NCI-H345 treated with DMSO at 0.1 percent for 48 hours (cell line): ENCODE data around the gene GPR84.

ENCODE experiments used
- DNase-seq: peaks from one replicate; lab custom pipeline; 2025; ENCODE audit not compliant: unreplicated experiment; lab: John Stamatoyannopoulos, UW

Gene GPR84

DNA sequence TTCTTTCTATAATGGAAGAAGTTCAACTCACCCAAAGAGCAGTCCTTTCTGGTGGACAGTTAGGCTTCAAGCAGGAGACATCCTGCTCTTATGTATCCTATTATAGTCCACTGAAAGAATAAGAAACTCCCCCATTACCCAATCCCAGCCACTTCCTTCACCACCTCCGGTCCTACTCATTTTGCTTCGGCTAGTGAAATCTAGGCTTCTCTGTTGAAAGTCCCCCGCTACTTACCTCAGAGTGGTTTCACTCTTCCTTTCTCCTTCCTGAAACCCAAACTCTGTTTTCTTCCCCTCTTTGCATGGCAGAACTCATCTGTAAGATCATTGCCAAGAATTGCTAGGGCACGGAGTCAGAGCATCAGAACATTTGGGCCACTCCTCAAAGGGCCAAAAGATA lies at the start of gene GPR84:
TSS of gene GPR84 (minus strand) at position 74 of the 400 bp plus-strand sequence. CDS start 635 bp downstream, outside the sequence.
- DNase-seq: no peak

GRCh38 chr12:54413284-54414190 lies 49.3 kb upstream of the GPR84 start:
- no peak for DNase-seq

GRCh38 chr12:54412786-54413185 lies 48.5 kb upstream of the GPR84 start:
- DNase-seq: no peak

- DNase-seq: no peak
These were observed 48.1 kb upstream of the GPR84 start for GRCh38 chr12:54412348-54412747.

DNA sequence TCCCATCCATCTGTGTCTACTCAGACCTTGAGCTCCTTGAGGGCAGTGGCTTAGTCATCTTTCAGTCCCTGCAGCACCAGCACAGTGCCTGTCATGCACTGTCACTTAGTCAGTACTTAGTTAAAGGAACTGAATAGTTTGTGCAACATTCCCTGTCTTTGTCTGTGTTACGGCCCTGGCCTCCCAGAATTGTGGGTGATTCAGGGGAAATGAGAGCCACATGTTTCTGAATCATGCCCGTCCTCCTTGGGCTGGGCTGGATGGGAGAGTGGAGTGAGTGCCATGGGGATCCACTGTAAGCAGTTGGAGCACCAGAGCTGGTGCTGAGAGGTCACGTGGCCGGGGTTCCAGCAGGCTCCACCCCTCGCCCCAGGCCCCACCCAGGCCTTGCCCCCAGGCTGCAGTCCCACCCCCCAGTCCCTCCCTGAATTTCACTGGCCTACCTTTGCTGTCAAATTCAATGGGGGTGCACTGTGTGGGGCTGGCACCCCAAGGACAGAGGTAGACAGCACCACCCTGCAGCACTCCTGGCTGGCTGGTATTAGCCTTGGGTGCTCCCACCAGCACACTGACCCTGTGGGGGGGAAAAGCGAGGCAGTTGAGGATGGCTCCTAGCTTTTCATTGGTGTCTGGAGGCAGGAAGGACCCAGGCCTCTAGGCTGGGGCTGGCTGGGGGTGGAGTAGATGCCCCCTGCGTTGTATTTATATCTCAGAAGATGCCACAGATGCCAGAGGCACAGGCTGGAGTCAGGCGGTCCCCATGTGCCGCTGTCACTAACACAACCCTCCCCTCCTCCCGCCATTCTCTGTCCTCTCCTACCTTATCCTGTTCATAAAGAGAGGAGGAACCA lies 47.3 kb upstream of the GPR84 start:
- no peak for DNase-seq

GRCh38 chr12:54409267-54409666 lies 45.0 kb upstream of the GPR84 start:
- no peak for DNase-seq

- DNase-seq: no peak
These were observed 43.1 kb upstream of the GPR84 start for GRCh38 chr12:54407183-54407905.

GRCh38 chr12:54405573-54405972 lies 41.3 kb upstream of the GPR84 start:
- DNase-seq: no peak

DNA sequence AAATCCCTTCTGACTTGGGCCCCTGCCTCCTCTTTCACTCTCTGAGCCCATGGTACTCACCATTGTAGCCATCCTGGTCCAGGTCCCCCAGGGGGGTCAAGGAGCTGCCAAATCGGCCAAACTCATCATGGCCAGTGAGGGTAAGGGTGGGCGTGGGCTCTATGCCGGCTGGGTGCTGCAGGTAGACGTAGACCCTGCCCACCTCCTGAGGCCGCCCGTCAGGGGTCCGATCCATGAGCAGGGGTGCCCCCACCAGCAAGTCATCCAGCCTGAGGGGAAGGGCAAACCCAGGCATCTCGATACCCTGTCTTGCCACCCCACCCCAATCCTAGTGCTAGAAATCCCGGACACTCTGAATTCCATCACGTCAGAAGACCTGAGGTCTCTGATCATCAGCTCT lies 40.8 kb upstream of the GPR84 start:
- DNase-seq: no peak

DNA sequence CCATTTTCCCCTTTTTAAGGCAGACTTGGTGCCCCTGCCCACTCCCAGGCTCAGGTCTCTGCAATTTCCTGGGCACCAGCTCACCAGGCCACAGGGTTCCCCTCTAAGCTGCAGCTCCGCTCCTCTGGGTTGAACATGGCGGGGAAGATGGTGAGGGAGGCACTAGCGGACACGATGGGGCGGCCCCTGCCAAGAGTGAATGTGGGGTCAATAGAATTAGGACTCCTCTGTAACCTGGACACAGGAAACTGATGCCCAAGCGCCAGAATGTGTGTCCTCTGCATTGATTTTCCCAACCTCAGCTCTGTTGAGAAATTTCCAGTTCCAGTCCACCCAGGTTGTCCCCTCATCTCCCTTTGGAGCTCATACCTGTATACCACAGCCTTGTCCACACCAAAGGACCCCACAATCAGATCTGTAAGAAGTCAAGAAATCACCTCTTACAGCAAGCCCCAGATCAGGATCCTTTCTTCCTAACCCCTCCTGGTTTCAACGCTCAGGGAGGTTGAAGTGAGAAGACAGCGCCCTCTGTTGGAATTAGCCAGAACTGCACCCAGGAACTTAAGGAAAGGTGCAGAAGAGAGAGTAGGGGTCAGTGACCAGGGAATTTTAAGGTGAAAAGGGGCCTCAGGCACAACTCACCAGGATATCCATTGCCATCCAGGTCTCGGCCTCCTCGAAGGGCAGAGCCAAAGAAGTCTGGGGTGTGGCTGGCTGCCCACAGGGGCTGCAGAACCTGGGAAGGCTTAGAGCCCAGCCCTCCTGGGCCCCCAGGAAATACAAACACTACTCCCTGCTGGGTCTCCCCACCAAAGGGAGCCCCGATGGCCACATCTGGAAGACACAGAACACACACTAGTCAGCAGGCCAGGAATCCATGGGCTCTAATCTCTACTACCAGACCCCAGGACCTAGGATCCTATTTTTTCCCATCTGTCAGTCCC lies 40.0 kb upstream of the GPR84 start:
- no peak for DNase-seq

GRCh38 chr12:54401119-54401518 lies 36.8 kb upstream of the GPR84 start:
- DNase-seq: no peak

GRCh38 chr12:54398995-54399793 lies 34.9 kb upstream of the GPR84 start:
- peak; percentile 54 for DNase-seq

DNA sequence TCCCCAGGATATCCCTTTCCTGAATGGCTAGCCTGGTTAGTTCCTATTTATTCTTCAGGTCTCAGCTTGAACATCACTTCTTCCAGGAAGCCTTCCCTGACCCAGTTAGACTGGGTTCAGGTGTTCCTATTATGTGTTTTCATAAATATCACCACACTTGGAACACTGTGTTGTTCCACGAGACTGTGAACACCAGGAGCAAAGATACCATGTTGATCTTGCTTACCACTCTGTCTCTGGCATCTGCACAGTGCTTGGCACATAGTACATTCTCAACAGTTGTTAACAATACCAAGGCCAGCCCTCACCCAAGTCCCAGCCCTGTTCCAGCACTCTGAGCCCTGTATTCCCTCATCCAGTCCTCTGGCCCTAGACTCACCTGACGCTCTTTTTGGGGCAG lies 33.9 kb upstream of the GPR84 start:
- no peak for DNase-seq

DNA sequence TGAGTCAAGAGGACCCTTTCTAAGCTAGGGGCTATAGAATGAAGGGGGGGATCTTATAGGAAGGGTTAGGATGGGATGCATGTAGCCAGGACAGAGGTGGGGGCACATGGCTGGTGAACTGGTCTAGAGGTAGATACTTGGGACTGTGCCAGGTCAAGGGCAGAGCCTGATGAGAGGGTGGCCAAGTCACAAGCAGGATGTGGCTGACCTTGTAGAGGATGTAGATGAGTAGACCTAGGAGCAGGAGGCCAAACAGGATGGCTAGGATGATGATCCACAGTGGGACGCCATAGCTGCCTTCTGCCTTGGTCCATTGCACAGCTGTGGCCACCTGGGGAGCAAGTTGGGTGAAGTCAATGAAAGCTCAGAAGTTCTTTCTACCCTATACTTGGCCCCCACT lies 32.9 kb upstream of the GPR84 start:
- no peak for DNase-seq

DNA sequence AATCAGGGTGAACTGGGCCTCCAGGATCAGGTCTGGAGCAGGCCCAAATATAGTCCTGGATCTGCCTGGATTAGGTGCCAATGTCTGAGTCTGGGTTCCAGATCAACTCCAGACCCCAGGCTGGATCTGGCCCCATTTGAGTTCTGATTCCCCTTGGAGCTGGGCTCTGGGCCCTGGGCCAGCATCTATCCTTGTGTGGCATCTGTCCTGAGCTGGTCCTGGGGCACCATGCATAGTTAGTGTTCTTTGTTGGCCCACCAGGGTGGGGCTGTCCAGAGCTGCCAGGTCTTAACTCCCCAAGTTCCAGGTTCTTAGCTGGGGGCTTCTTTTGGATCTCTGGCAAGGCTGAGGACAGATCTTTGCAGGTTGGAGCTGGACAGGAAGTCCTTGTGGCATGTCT lies 31.3 kb upstream of the GPR84 start:
- DNase-seq: no peak

- DNase-seq: no peak
These were observed 30.7 kb upstream of the GPR84 start for GRCh38 chr12:54394986-54395385.

DNA sequence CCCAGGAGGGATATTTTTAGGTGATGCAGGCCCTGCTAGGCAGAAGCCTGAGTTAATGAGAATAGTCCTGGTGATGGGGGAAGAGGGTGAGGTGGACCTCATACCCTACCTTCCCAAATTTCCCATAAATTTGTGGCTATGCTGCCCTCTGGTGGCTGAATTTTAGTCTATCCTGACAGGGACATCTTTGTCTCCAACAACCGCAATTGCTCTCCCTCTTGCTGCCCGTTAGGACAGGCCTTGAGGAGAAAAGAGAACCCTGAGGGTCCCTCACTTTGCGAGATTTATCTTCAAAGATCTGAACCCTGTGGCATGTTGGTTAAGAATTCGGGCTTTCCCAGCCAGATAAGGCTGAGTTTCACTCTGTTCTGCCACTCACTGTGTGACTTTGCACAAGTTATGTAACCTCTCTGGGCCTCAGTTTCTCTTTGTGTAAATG lies 30.0 kb upstream of the GPR84 start:
- peak; percentile 31 for DNase-seq

GRCh38 chr12:54393743-54394142 lies 29.5 kb upstream of the GPR84 start:
- DNase-seq: no peak

DNA sequence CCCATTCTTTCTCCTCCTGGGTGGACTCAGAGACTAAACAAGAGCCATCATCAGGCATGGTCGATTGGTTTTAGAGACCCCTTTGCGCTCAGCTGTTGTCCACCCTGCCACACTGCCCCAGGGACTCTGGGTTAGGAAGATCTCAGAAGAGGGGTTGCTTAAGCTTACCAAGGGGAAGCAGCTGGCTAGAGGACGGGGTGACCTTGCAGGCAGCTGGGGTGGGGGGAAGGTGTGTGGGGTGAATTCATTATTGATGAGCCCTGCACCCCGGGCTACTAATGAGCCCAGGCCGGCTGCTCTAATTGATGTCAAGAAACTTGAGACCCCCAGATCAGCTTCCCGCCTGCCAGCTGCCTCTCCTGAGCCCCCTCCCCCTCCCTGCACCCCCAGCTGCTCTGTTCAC lies 28.9 kb upstream of the GPR84 start:
- no peak for DNase-seq
